ENCODE results near the gene ARHGAP6. TPM values are rescaled to one million over a fixed set of nuclear protein-coding genes. Genes with fewer than 3 reads are reported as not detected.

The ARHGAP6 gene
- total and polyA plus RNA-seq, 4 donors: 3.8 to 5.8 (median 4.2) TPM

- peak in 1 of 6 donors; percentile 62 for DNase-seq (ENCODE audit: low read depth in 4 of 6, low spot score in 6 of 6)
- no CpG with 5 or more reads among the region's 1 CpG for WGBS (ENCODE audit: insufficient coverage)
- Histone ChIP-seq H3K4me1 (ENCODE audit: control insufficient read depth, insufficient read depth, low read length) (no peaks in the 10 kb centered on the region), H3K4me3 (ENCODE audit: low read depth, low read length) (no peak overlapping the region), H3K27ac (ENCODE audit: low read depth, low read length) (no peak overlapping the region), H3K27me3 (ENCODE audit: control insufficient read depth, insufficient read depth, low read length) (no peaks in the 10 kb centered on the region), H3K9me3 (ENCODE audit: control insufficient read depth, insufficient read depth, low read length) (no peaks in the 10 kb centered on the region), H3K36me3 (ENCODE audit: control insufficient read depth, insufficient read depth, low read length) (no peaks in the 10 kb centered on the region)
Observed at GRCh38 chrX:11206716-11207115, 459.0 kb downstream of the ARHGAP6 start.

GRCh38 chrX:11205796-11206195 lies 459.9 kb downstream of the ARHGAP6 start:
- 0% methylated on average over 1 of the region's 4 CpGs for WGBS (ENCODE audit: insufficient coverage)
- no peak for DNase-seq (ENCODE audit: low read depth in 4 of 6, low spot score in 6 of 6)

GRCh38 chrX:11197671-11198070 lies 468.0 kb downstream of the ARHGAP6 start:
- WGBS (ENCODE audit: insufficient coverage): no CpG with 5 or more reads among the region's 1 CpG
- H3K4me3 ChIP-seq (ENCODE audit: low read depth, low read length): no peak overlapping the region

More at GRCh38 chrX:11205796-11206195, 459.9 kb downstream of the ARHGAP6 start:
- Histone ChIP-seq H3K4me1 (ENCODE audit: control insufficient read depth, insufficient read depth, low read length) (no peaks in the 10 kb centered on the region), H3K4me3 (ENCODE audit: low read depth, low read length) (no peak overlapping the region), H3K36me3 (ENCODE audit: control insufficient read depth, insufficient read depth, low read length) (no peaks in the 10 kb centered on the region), H3K27ac (ENCODE audit: low read depth, low read length) (no peak overlapping the region), H3K9me3 (ENCODE audit: control insufficient read depth, insufficient read depth, low read length) (no peaks in the 10 kb centered on the region), H3K27me3 (ENCODE audit: control insufficient read depth, insufficient read depth, low read length) (no peaks in the 10 kb centered on the region)

GRCh38 chrX:11196476-11196875 lies 469.2 kb downstream of the ARHGAP6 start:
- peaks cover 8% of the 10 kb centered on the region for H3K27me3 ChIP-seq (ENCODE audit: control insufficient read depth, insufficient read depth, low read length)
- WGBS (ENCODE audit: insufficient coverage): 67% methylated on average over 1 of the region's 2 CpGs
- DNase-seq (ENCODE audit: low read depth in 4 of 6, low spot score in 6 of 6): no peak
- H3K4me3 ChIP-seq (ENCODE audit: low read depth, low read length): no peak overlapping the region
- no peaks in the 10 kb centered on the region for H3K9me3 ChIP-seq (ENCODE audit: control insufficient read depth, insufficient read depth, low read length)
- no peak overlapping the region for H3K27ac ChIP-seq (ENCODE audit: low read depth, low read length)
- H3K4me1 ChIP-seq (ENCODE audit: control insufficient read depth, insufficient read depth, low read length): no peaks in the 10 kb centered on the region
- H3K36me3 ChIP-seq (ENCODE audit: control insufficient read depth, insufficient read depth, low read length): no peaks in the 10 kb centered on the region

More at GRCh38 chrX:11197671-11198070, 468.0 kb downstream of the ARHGAP6 start:
- H3K27me3 ChIP-seq (ENCODE audit: control insufficient read depth, insufficient read depth, low read length): peaks cover 6% of the 10 kb centered on the region
- no peaks in the 10 kb centered on the region for H3K4me1 ChIP-seq (ENCODE audit: control insufficient read depth, insufficient read depth, low read length)
- no peak overlapping the region for H3K27ac ChIP-seq (ENCODE audit: low read depth, low read length)
- no peaks in the 10 kb centered on the region for H3K9me3 ChIP-seq (ENCODE audit: control insufficient read depth, insufficient read depth, low read length)
- DNase-seq (ENCODE audit: low read depth in 4 of 6, low spot score in 6 of 6): no peak
- no peaks in the 10 kb centered on the region for H3K36me3 ChIP-seq (ENCODE audit: control insufficient read depth, insufficient read depth, low read length)

GRCh38 chrX:11193035-11193469 lies 472.7 kb downstream of the ARHGAP6 start:
- Histone ChIP-seq H3K27ac (ENCODE audit: low read depth, low read length) (no peak overlapping the region), H3K4me3 (ENCODE audit: low read depth, low read length) (no peak overlapping the region), H3K9me3 (ENCODE audit: control insufficient read depth, insufficient read depth, low read length) (no peaks in the 10 kb centered on the region), H3K27me3 (ENCODE audit: control insufficient read depth, insufficient read depth, low read length) (peaks cover 7% of the 10 kb centered on the region), H3K4me1 (ENCODE audit: control insufficient read depth, insufficient read depth, low read length) (no peaks in the 10 kb centered on the region), H3K36me3 (ENCODE audit: control insufficient read depth, insufficient read depth, low read length) (no peaks in the 10 kb centered on the region)
- no CpG with 5 or more reads among the region's 5 CpGs for WGBS (ENCODE audit: insufficient coverage)
- DNase-seq (ENCODE audit: low read depth in 4 of 6, low spot score in 6 of 6): no peak

GRCh38 chrX:11190745-11191510 lies 474.8 kb downstream of the ARHGAP6 start:
- H3K4me3 ChIP-seq (ENCODE audit: low read depth, low read length): no peak overlapping the region
- WGBS (ENCODE audit: insufficient coverage): 42% methylated on average over 5 of the region's 8 CpGs
- no peaks in the 10 kb centered on the region for H3K36me3 ChIP-seq (ENCODE audit: control insufficient read depth, insufficient read depth, low read length)
- H3K9me3 ChIP-seq (ENCODE audit: control insufficient read depth, insufficient read depth, low read length): no peaks in the 10 kb centered on the region
- H3K4me1 ChIP-seq (ENCODE audit: control insufficient read depth, insufficient read depth, low read length): no peaks in the 10 kb centered on the region
- no peak overlapping the region for H3K27ac ChIP-seq (ENCODE audit: low read depth, low read length)
- DNase-seq (ENCODE audit: low read depth in 4 of 6, low spot score in 6 of 6): peak in 3 of 6 donors; percentile 2 to 62 (median 36)
- H3K27me3 ChIP-seq (ENCODE audit: control insufficient read depth, insufficient read depth, low read length): peaks cover 7% of the 10 kb centered on the region

- Histone ChIP-seq H3K27me3 (ENCODE audit: control insufficient read depth, insufficient read depth, low read length) (peaks cover 7% of the 10 kb centered on the region), H3K4me1 (ENCODE audit: control insufficient read depth, insufficient read depth, low read length) (no peaks in the 10 kb centered on the region), H3K36me3 (ENCODE audit: control insufficient read depth, insufficient read depth, low read length) (no peaks in the 10 kb centered on the region), H3K4me3 (ENCODE audit: low read depth, low read length) (no peak overlapping the region), H3K27ac (ENCODE audit: low read depth, low read length) (no peak overlapping the region), H3K9me3 (ENCODE audit: control insufficient read depth, insufficient read depth, low read length) (no peaks in the 10 kb centered on the region)
- no peak for DNase-seq (ENCODE audit: low read depth in 4 of 6, low spot score in 6 of 6)
- no CpG with 5 or more reads among the region's 1 CpG for WGBS (ENCODE audit: insufficient coverage)
Observed at GRCh38 chrX:11189097-11189496, 476.6 kb downstream of the ARHGAP6 start.

- no peak overlapping the region for H3K27ac ChIP-seq (ENCODE audit: low read depth, low read length)
- no peak for DNase-seq (ENCODE audit: low read depth in 4 of 6, low spot score in 6 of 6)
- no peaks in the 10 kb centered on the region for H3K4me1 ChIP-seq (ENCODE audit: control insufficient read depth, insufficient read depth, low read length)
- WGBS (ENCODE audit: insufficient coverage): 62% methylated on average over 7 of the region's 7 CpGs
- H3K27me3 ChIP-seq (ENCODE audit: control insufficient read depth, insufficient read depth, low read length): peaks cover 7% of the 10 kb centered on the region
- no peaks in the 10 kb centered on the region for H3K36me3 ChIP-seq (ENCODE audit: control insufficient read depth, insufficient read depth, low read length)
- H3K9me3 ChIP-seq (ENCODE audit: control insufficient read depth, insufficient read depth, low read length): no peaks in the 10 kb centered on the region
- no peak overlapping the region for H3K4me3 ChIP-seq (ENCODE audit: low read depth, low read length)
Observed at GRCh38 chrX:11188664-11189063, 477.1 kb downstream of the ARHGAP6 start.

- no peak for DNase-seq (ENCODE audit: low read depth in 4 of 6, low spot score in 6 of 6)
- H3K4me3 ChIP-seq (ENCODE audit: low read depth, low read length): no peak overlapping the region
- H3K36me3 ChIP-seq (ENCODE audit: control insufficient read depth, insufficient read depth, low read length): no peaks in the 10 kb centered on the region
- H3K9me3 ChIP-seq (ENCODE audit: control insufficient read depth, insufficient read depth, low read length): no peaks in the 10 kb centered on the region
- H3K4me1 ChIP-seq (ENCODE audit: control insufficient read depth, insufficient read depth, low read length): no peaks in the 10 kb centered on the region
- WGBS (ENCODE audit: insufficient coverage): 64% methylated on average over 2 of the region's 3 CpGs
- peaks cover 7% of the 10 kb centered on the region for H3K27me3 ChIP-seq (ENCODE audit: control insufficient read depth, insufficient read depth, low read length)
- H3K27ac ChIP-seq (ENCODE audit: low read depth, low read length): no peak overlapping the region
Observed at GRCh38 chrX:11187001-11187400, 478.7 kb downstream of the ARHGAP6 start.

GRCh38 chrX:11185861-11186260 lies 479.9 kb downstream of the ARHGAP6 start:
- Histone ChIP-seq H3K27ac (ENCODE audit: low read depth, low read length) (no peak overlapping the region), H3K4me3 (ENCODE audit: low read depth, low read length) (no peak overlapping the region), H3K36me3 (ENCODE audit: control insufficient read depth, insufficient read depth, low read length) (no peaks in the 10 kb centered on the region), H3K4me1 (ENCODE audit: control insufficient read depth, insufficient read depth, low read length) (no peaks in the 10 kb centered on the region), H3K9me3 (ENCODE audit: control insufficient read depth, insufficient read depth, low read length) (no peaks in the 10 kb centered on the region), H3K27me3 (ENCODE audit: control insufficient read depth, insufficient read depth, low read length) (peaks cover 4% of the 10 kb centered on the region)
- DNase-seq (ENCODE audit: low read depth in 4 of 6, low spot score in 6 of 6): no peak

All from spinal cord (tissue), 10 donors.